Kidney glomerular epithelial cell (primary cell): ENCODE results near the gene PIP5KL1.

Experiments
- DNase-seq: peaks from one replicate; lab custom pipeline; 2025; lab: John Stamatoyannopoulos, UW

PIP5KL1 gene

GRCh38 chr9:127870887-127871286 is 59.7 kb downstream of the PIP5KL1 start:
- DNase-seq = no peak
